ENCODE measurements around the gene UBL4B. TPM values are rescaled to one million over a fixed set of nuclear protein-coding genes. Genes with fewer than 3 reads are reported as not detected.

Gene UBL4B
- total and polyA plus RNA-seq, 3 donors from 2014 or later = 34.1 to 105 (median 95.5) TPM

DNA sequence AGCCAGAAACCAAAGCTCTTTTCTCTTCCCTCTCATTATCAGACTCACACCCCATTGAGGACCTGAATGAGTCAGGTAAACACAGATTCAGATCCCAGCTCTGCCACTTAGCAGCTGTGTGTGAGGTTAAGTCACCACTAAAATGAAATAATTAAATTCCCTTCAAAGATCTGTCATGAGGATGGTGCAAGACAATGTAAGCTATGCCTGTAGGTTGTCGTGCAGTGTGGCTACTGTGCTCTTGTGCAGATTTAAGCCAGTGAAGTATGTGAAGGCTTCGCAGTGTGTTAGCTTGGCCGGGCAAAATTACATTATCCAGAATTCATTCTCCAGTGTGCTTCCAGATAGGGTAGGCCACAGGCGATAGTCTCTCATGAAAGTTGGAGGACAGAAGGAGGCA is 13.6 kb downstream of the UBL4B start:
- Histone ChIP-seq H3K4me3 (no peak overlapping the region), H3K36me3 (ENCODE audit: low read depth, missing control alignments) (no peaks in the 10 kb centered on the region), H3K9me3 (no peaks in the 10 kb centered on the region), H3K4me1 (peaks cover 10% of the 10 kb centered on the region), H3K27ac (no peak overlapping the region), H3K27me3 (no peaks in the 10 kb centered on the region)
- 95 to 97% methylated on average over 4 of the region's 4 CpGs for WGBS, 2 donors
- intact Hi-C loops (cut with DNase I; ENCODE audit: low total_unique reads) = no loop called here
- TF ChIP-seq, protein P1, sequence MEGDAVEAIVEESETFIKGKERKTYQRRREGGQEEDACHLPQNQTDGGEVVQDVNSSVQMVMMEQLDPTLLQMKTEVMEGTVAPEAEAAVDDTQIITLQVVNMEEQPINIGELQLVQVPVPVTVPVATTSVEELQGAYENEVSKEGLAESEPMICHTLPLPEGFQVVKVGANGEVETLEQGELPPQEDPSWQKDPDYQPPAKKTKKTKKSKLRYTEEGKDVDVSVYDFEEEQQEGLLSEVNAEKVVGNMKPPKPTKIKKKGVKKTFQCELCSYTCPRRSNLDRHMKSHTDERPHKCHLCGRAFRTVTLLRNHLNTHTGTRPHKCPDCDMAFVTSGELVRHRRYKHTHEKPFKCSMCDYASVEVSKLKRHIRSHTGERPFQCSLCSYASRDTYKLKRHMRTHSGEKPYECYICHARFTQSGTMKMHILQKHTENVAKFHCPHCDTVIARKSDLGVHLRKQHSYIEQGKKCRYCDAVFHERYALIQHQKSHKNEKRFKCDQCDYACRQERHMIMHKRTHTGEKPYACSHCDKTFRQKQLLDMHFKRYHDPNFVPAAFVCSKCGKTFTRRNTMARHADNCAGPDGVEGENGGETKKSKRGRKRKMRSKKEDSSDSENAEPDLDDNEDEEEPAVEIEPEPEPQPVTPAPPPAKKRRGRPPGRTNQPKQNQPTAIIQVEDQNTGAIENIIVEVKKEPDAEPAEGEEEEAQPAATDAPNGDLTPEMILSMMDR (IDR thresholded peaks at IDR 0.05) = no peak
- TF ChIP-seq POLR2A (IDR thresholded peaks at IDR 0.05) = no peak
- no peak for DNase-seq

DNA sequence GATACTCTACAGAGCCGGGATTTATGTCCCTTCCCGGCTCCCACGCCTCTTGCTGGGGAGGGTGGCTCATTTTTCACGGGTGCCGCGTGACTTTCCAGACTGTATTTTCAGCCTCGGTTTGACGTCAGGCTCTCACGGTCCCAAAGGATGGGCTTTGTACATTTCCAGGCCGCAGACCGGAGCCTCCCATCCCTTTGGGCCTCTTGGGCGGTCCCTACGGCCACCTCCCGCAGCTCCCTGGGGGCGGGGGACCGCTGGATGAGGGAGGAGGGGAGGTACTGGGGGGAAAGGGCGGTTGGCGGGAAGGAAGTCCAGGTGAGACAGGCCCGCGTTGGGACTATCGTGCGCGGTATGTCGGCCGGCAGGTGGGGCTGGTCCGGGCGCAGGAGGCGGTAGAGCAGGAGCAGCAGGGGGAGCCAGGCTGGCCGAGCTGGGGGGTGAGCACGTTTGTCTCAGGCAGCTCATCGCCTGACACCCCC is 17.9 kb downstream of the UBL4B start:
- intact Hi-C loops (cut with DNase I; ENCODE audit: low total_unique reads) = no loop called here
- DNase-seq = peak; percentile 55
- TF ChIP-seq POLR2A (IDR thresholded peaks at IDR 0.05) = no peak
- TF ChIP-seq, protein P1 (IDR thresholded peaks at IDR 0.05) = no peak
- Histone ChIP-seq H3K9me3 (no peaks in the 10 kb centered on the region), H3K27me3 (no peaks in the 10 kb centered on the region), H3K27ac (no peak overlapping the region), H3K4me3 (peak overlapping the region in 1 of 2 donors; percentile 20), H3K36me3 (ENCODE audit: low read depth, missing control alignments) (no peaks in the 10 kb centered on the region), H3K4me1 (peaks cover 10% of the 10 kb centered on the region)
- 2 to 4% methylated on average over 9 to 31 of the region's 31 CpGs for WGBS, 2 donors

DNA sequence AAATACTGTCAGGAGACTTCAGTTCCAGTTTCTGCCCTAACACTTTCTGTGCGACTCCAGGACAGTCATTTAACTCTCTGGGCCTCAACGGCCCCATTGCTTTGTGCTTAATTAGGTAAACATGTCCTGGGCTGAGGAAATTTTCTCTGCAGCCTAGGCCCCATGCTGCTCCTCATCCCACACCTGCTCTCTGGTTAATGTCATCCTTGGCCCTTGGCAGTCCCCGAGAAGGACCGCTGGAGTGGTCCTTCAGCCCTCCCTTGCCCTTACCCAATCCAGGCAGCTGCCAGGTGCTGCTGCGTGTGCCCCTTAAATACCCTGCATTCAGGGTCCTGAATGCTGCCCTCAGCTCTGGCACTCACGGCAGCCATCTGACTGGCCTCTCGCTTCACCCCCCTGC is 18.7 kb downstream of the UBL4B start:
- Histone ChIP-seq H3K4me1 (peaks cover 10% of the 10 kb centered on the region), H3K27ac (no peak overlapping the region), H3K9me3 (no peaks in the 10 kb centered on the region), H3K27me3 (no peaks in the 10 kb centered on the region), H3K4me3 (no peak overlapping the region), H3K36me3 (ENCODE audit: low read depth, missing control alignments) (no peaks in the 10 kb centered on the region)
- intact Hi-C loops (cut with DNase I; ENCODE audit: low total_unique reads) = no loop called here
- TF ChIP-seq, protein P1 (IDR thresholded peaks at IDR 0.05) = no peak
- no peak for TF ChIP-seq POLR2A (IDR thresholded peaks at IDR 0.05)
- DNase-seq = no peak
- 61 to 79% methylated on average over 6 to 7 of the region's 7 CpGs for WGBS, 2 donors

DNA sequence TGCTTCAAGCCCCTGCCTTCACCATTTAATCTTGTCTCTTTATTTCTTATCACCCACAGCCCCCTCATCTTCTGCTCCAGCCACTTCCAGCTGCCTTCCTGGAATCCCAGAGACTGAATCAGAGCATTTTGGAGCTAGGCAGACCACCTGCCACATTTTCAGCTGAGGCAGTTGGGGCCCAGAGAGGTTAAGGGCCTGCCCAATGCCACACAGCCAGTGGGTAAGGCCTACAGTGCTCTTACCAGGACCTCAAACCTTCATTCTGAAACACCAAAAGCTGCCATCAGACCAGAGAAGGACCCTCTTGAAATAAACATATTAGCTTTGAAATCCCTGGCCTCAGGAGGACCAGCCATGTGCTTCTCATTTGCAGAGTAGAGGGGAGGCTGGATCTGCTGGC is 20.4 kb downstream of the UBL4B start:
- no peak for DNase-seq
- Histone ChIP-seq H3K36me3 (ENCODE audit: low read depth, missing control alignments) (no peaks in the 10 kb centered on the region), H3K27ac (no peak overlapping the region), H3K4me1 (peaks cover 10% of the 10 kb centered on the region), H3K4me3 (no peak overlapping the region), H3K27me3 (no peaks in the 10 kb centered on the region), H3K9me3 (no peaks in the 10 kb centered on the region)
- TF ChIP-seq POLR2A (IDR thresholded peaks at IDR 0.05) = no peak
- TF ChIP-seq, protein P1 (IDR thresholded peaks at IDR 0.05) = no peak
- intact Hi-C loops (cut with DNase I; ENCODE audit: low total_unique reads) = no loop called here

DNA sequence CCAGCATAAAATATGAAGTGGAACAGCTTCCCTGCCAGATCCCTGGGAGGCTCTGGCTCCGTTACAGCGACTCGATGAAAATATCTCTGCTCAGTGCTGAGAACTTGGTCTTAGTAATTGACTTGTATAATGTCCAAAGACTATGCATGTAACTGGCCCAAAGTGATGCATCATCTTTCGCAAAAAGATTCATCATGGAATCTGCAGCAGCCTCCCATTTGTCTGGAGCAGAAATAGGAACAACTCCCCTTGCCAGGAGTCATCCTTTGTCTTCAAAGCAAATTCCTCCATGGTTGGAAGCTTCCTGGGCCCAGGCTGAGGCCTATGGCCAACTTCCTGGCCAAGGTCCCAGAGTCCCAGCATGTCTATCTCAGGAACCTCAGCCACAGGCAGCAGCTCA is 21.2 kb downstream of the UBL4B start:
- WGBS, 2 donors = 85 to 90% methylated on average over 4 of the region's 4 CpGs
- Histone ChIP-seq H3K4me3 (no peak overlapping the region), H3K36me3 (ENCODE audit: low read depth, missing control alignments) (no peaks in the 10 kb centered on the region), H3K9me3 (no peaks in the 10 kb centered on the region), H3K27ac (no peak overlapping the region), H3K4me1 (peaks cover 10% of the 10 kb centered on the region), H3K27me3 (no peaks in the 10 kb centered on the region)
- TF ChIP-seq, protein P1 (IDR thresholded peaks at IDR 0.05) = no peak
- no peak for TF ChIP-seq POLR2A (IDR thresholded peaks at IDR 0.05)
- intact Hi-C loops (cut with DNase I; ENCODE audit: low total_unique reads) = no loop called here
- DNase-seq = no peak
